H1 (cell line): ENCODE measurements around the gene EBF3. TPM values are rescaled to one million over a fixed set of nuclear protein-coding genes. Genes with fewer than 3 reads are reported as not detected.

Experiments used
- E2F6 ChIP-seq: IDR thresholded peaks from 2 replicates; pipeline ENCODE4 v1.6.1; 2012; ENCODE audit warnings: inconsistent platforms
- polyA plus RNA-seq, 7 experiments: library from polyadenylated mRNA; depleted of rRNA in 3 of 7; stranded (reverse) in 5 of 7; unstranded in 2 of 7; fragments of >200 nt in 5 of 7; fragments of 200-250 nt in 2 of 7; gene quantifications; 1 replicate in 5 of 7; 2 replicates in 1 of 7; 4 replicates in 1 of 7; pipeline versions ENCODE4 v1.2.1 to v1.2.3, GENCODE V29; 2011 to 2013; ENCODE audit warnings: missing spikeins in 2 of 7, mixed read lengths in 2 of 7
- total RNA-seq: library from RNA; stranded (reverse); fragmentation: NEBNext Ultra II Directional; extraction: Animal tissue kit (Norgen Biotek cat#: 25700); gene quantifications from 2 replicates; pipeline ENCODE4 v1.2.1, GENCODE V29; 2021

EBF3 gene
- total and polyA plus RNA-seq, 2 of the 8 experiments (the other 6 are each of a cell fraction or from before 2014, with no cell fraction given) = 0.08 to 0.26 TPM

GRCh38 chr10:129887381-129887905, 76.6 kb downstream of the EBF3 start (continued):
- TF ChIP-seq E2F6 = no peak
- TF ChIP-seq, all 59 proteins: peak for 0
